ENCODE measurements around the gene SNX22.

Gene SNX22

DNA sequence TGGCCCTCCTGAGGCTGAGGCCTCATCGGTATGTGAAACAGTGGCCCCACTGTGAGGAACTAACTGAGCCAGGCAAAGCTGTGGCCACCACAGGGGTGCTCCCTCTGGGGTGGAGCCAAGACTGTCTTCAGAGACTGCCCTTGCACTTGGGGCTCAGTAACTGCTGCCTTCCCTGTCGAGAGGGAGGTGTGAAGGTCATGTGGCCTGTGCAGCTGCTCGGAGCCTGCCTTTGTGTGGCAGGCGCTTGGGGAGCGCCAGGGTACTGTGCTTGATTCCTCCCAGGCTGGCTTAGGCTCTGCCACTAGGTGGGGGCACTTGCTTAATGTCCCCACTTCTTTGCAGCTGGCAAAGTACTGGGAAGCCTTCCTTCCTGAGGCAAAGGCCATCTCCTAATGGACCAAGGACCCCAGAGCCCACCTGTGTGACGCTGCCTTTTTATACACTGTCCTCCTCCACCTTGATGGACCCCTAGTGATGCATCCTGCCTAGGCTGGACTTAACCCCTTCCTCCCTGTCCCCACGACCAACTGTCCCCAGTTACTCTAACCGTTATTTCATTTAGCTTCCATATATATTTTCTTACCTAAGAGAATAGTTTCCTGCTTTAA is 14.2 kb upstream of the SNX22 start:
- H3K27ac ChIP-seq, result no peak overlapping the region
- TF ChIP-seq, protein P1, sequence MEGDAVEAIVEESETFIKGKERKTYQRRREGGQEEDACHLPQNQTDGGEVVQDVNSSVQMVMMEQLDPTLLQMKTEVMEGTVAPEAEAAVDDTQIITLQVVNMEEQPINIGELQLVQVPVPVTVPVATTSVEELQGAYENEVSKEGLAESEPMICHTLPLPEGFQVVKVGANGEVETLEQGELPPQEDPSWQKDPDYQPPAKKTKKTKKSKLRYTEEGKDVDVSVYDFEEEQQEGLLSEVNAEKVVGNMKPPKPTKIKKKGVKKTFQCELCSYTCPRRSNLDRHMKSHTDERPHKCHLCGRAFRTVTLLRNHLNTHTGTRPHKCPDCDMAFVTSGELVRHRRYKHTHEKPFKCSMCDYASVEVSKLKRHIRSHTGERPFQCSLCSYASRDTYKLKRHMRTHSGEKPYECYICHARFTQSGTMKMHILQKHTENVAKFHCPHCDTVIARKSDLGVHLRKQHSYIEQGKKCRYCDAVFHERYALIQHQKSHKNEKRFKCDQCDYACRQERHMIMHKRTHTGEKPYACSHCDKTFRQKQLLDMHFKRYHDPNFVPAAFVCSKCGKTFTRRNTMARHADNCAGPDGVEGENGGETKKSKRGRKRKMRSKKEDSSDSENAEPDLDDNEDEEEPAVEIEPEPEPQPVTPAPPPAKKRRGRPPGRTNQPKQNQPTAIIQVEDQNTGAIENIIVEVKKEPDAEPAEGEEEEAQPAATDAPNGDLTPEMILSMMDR (conservative IDR thresholded peaks at IDR 0.05), result no peak

DNA sequence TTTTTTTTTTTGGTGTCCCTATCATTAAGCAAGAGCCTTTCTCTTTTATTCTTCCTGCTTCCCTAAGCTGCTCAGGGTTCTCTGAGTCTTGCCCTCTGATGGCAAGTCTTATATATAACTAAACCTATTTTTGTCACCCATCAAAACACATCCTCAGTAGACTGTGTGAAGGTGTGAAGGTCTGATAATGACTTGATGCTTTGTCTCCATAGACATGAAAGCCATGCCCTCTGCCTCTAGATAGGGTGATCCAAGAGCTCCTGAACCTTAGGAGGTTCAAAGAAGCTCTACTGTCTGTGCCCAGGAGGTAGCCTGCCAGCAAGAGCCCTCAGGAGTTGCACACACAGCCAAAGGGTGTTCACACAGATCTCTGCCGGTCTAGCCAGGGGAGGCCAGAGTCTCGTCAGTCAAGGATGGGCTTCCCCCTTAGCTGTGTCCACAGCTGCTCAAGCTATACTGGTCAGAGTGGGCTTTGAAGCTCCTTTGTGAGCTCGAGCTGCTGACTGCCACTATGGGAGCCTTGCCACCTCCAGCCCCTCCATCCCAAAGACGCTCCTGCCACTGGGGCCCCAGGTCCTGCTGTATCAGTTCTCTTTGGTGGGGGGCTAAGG is 13.1 kb upstream of the SNX22 start:
- TF ChIP-seq, protein P1 (conservative IDR thresholded peaks at IDR 0.05), result no peak

DNA sequence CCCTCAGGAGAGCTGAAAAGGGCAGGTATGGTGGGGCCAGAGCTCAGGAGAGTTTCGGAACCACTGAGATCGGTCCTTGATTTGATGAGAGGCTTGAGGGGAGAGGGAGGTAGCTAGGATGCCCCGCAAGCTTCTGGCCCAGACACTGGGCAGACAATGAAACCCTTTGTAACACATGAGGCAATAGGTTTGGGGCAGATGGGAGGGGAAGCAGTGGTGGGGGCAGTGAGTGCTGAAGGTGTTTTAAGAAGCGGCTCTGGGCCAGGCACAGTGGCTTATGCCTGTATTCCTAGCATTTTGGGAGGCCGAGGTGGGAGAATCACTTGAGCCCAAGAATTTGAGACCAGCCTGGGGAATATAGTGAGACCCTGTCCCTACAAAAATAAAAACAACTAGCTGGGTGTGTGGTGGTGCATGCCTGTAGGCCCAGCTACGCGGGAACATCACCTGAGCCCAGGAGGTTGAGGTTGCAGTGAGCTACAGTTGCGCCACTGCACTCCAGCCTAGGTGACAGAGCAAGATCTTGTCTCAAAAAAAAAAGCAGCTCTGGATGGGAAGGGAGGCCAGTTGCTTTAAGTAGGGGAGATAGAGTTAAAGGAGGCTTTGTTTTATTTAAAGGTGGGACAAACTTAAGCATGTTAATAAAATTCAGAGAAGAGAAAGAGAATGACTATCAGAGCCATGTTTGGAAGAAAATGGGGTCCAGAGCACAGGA is 9.6 kb upstream of the SNX22 start:
- no peak overlapping the region for H3K27ac ChIP-seq
- TF ChIP-seq, protein P1 (conservative IDR thresholded peaks at IDR 0.05), result no peak

More for the DNA sequence above, 13.1 kb upstream of the SNX22 start:
- H3K27ac ChIP-seq, result no peak overlapping the region

DNA sequence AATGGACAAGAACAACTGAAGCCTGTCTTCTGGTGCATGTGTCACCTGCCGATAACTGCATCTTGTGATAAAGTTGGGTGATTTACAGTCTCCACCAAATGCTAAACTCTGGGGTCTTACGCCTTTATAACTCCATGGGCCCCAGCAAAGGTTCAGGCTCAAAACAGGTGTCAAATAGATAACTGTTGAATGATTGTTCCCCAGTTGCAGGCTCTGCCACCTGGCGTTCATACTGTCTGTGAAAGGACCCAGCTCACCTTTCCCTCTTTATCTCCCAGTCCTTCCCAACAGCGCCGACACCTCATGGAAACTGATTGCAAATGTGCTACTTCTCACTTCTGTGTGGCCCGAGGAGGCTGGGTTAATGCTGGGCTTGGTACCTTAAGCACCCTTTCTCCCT is 8.3 kb upstream of the SNX22 start:
- TF ChIP-seq, protein P1 (conservative IDR thresholded peaks at IDR 0.05), result no peak

DNA sequence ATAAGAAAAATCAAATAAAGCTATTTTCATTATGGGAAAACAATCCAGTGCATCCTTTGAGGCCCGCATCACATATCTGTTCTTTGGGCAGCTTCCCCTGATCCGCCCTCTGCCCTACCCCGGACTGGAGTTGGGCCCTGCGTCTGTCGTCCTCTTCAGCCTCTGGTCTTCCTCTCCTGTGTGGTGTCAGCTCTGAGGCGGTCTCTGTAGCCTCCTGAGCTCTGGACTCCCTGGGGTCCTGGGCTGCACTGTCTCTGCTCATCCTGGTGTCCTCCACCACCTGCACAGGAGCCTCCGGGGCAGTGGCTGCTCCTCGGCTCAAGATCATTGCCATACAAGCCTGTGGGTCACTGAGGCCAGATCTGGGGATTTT is 7.4 kb upstream of the SNX22 start:
- H3K27ac ChIP-seq, result no peak overlapping the region
- TF ChIP-seq, protein P1 (conservative IDR thresholded peaks at IDR 0.05), result no peak

More for the DNA sequence above, 8.3 kb upstream of the SNX22 start:
- H3K27ac ChIP-seq, result no peak overlapping the region

DNA sequence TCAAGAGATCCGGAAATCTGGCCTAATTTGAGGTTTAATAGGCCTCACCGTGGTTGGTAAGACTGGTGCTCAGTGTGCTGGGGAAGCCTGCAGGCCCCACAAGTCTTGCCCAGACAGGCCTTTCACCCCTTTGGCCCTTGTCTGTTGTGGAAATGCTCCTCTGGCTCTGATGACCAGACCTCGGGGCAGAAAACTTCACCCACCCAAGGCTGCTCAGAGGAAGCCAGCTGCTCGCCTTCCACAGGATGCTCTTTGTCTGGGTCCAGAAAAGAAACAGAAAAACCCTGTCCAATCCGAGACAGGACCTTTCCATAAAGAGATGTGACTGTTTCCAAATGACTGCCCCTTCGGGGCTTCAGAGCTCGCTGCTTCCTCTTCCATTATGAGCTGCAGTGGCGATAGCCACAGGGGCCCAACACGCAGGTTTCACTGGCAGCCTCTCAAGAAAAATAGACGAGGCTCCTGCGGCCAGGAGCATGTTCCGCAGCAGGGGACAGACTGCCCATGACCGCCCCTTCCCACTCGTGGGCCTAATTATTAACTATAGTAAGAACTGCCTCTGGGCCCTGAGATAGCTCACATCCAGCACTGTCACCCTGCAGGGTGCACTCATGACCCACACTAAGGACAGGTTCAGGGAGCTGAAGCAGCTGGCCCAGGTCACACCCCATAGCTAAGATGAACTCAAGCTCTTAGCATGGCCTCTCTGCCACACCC is 6.8 kb upstream of the SNX22 start:
- TF ChIP-seq, protein P1 (conservative IDR thresholded peaks at IDR 0.05), result no peak
- H3K27ac ChIP-seq, result no peak overlapping the region

DNA sequence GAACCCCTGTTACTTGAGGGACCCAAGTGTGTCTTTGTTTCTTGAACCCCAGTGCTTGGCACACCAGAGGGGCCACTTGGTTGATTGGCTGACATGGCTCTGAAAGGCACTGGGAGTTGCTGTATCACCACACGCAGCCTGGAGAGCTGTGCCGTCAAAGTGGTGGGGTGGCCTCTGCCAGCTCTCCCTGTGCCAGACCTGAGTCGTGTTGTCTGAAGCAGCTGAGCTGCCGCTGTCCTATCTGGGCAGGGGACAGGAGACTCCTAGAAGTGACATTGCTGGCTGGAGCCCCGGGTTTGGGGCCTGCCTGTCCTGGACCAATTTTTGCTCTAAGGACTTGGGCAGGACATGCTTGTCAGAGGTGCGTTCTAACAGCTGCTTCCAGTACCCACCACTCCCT is 5.5 kb upstream of the SNX22 start:
- TF ChIP-seq, protein P1 (conservative IDR thresholded peaks at IDR 0.05), result no peak
- no peak overlapping the region for H3K27ac ChIP-seq
